Activated CD4-positive, alpha-beta T cell treated with anti-CD3 and anti-CD28 coated beads for 36 hours (primary cell): ENCODE data around the gene EHBP1. TPM values are rescaled to one million over a fixed set of nuclear protein-coding genes. Genes with fewer than 3 reads are reported as not detected.

Experiments
- ATAC-seq: fragments of 200-7000 bp; cut with Tn5 transposase; one replicate; pipeline ENCODE4 v1.10.0; 2021; ENCODE audit warnings: mild to moderate bottlenecking, moderate library complexity
- CTCF ChIA-PET: fragments of 350-600 bp; sonication (Branson Sonifier 250); formaldehyde crosslinking; loops from one replicate; lab custom pipeline; 2021; ENCODE audit warnings: antibody characterized with exemption; lab: Charles Lee
- POLR2A ChIA-PET: fragments of 350-600 bp; sonication (Branson Sonifier 250); formaldehyde crosslinking; loops from one replicate; lab custom pipeline; 2021; ENCODE audit warnings: antibody characterized with exemption, inconsistent platforms; lab: Charles Lee
- DNase-seq: peaks from one replicate; pipeline ENCODE4 v3.0.0-alpha.2; 2020
- H3K27ac Mint-ChIP-seq: one replicate; pipeline ENCODE4 v1.8.0; 2021; ENCODE audit warnings: mixed read lengths
- H3K27me3 Mint-ChIP-seq: one replicate; pipeline ENCODE4 v1.8.0; 2021; ENCODE audit warnings: mixed read lengths
- H3K36me3 Mint-ChIP-seq: one replicate; pipeline ENCODE4 v1.8.0; 2021; ENCODE audit warnings: low read depth, mixed read lengths
- H3K4me1 Mint-ChIP-seq: one replicate; pipeline ENCODE4 v1.8.0; 2021; ENCODE audit warnings: mixed read lengths
- H3K4me3 Mint-ChIP-seq: one replicate; pipeline ENCODE4 v1.8.0; 2021; ENCODE audit warnings: mild to moderate bottlenecking, moderate library complexity, mixed read lengths
- H3K9me3 Mint-ChIP-seq: one replicate; pipeline ENCODE4 v1.8.0; 2021; ENCODE audit warnings: low read depth, mixed read lengths
- intact Hi-C, 2 experiments: fragments of 100-400 bp; cut with DNase I in 1 of 2; cut with micrococcal nuclease in 1 of 2; formaldehyde crosslinking; loops; one replicate each; pipeline versions ENCODE4 v1.14.2 to v1.15.1; 2022 to 2024; cut with DNase I, micrococcal nuclease
- total RNA-seq, 2 experiments: library from RNA; stranded (reverse); gene quantifications; one replicate each; pipeline ENCODE4 v1.2.3, GENCODE V29; 2021

The EHBP1 gene
- total RNA-seq, 2 experiments from 2014 or later: 27.3 to 28.5 TPM

- ChIA-PET POLR2A (no interaction called here), CTCF (interaction anchor here (0.7 to 3.4 kb wide), 2 partner anchors 10 kb away, joined by 4 to 19 read pairs; no protein-coding TSS in a partner anchor)
- Mint-ChIP-seq H3K36me3 (peaks cover 4% of the 10 kb centered on the region), H3K9me3 (no peaks in the 10 kb centered on the region), H3K27me3 (no peaks in the 10 kb centered on the region), H3K4me3 (no peak overlapping the region), H3K27ac (no peak overlapping the region), H3K4me1 (peaks cover 20% of the 10 kb centered on the region)
- intact Hi-C loops: loop anchor here (5.0 to 10.0 kb wide), 4 partner anchors 266 to 701 kb away; partner anchors contain the start of gene OTX1 (in 2 of the 2)
- ATAC-seq: no peak
- DNase-seq: no peak
Observed at GRCh38 chr2:62785810-62786597, 80.5 kb downstream of the EHBP1 start.

DNA sequence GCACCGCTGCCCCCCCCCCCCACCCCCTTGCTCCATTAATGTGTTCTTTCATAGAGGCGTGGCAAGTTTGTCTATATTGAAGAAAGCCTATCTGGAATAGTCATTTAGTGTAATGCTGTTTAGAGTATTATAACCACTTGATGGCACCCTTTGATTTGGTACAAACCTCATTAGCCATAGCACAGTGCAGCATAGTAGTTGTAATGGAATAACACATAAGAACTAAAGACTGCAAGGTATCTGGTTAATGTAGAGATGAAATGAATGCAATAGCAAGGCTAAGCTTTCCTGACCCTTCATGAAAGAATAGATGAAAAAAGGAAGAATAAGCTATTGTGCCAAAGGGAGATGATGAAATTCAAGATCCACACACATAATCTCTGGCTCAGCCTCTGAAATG lies 81.9 kb downstream of the EHBP1 start:
- ChIA-PET POLR2A (no interaction called here), CTCF (interaction anchor here (0.7 to 3.4 kb wide), 3 partner anchors 9 to 12 kb away, joined by 3 to 19 read pairs (median 5); no protein-coding TSS in a partner anchor)
- H3K4me1 Mint-ChIP-seq: peaks cover 20% of the 10 kb centered on the region
- H3K9me3 Mint-ChIP-seq: no peaks in the 10 kb centered on the region
- no peaks in the 10 kb centered on the region for H3K27me3 Mint-ChIP-seq
- intact Hi-C loops: loop anchor here (1.0 to 10.0 kb wide), 6 partner anchors 236 to 700 kb away; partner anchors contain the start of gene OTX1 (in 2 of the 2)
- H3K27ac Mint-ChIP-seq: no peak overlapping the region
- ATAC-seq: peak; percentile 65
- no peak overlapping the region for H3K4me3 Mint-ChIP-seq
- peaks cover 4% of the 10 kb centered on the region for H3K36me3 Mint-ChIP-seq
- no peak for DNase-seq

- Mint-ChIP-seq H3K9me3 (no peaks in the 10 kb centered on the region), H3K27me3 (no peaks in the 10 kb centered on the region), H3K4me3 (no peak overlapping the region), H3K27ac (no peak overlapping the region), H3K36me3 (no peaks in the 10 kb centered on the region), H3K4me1 (peaks cover 20% of the 10 kb centered on the region)
- ChIA-PET CTCF (no interaction called here), POLR2A (no interaction called here)
- intact Hi-C loops: loop anchor here (5.0 to 10.0 kb wide), 4 partner anchors 263 to 698 kb away; partner anchors contain the start of gene OTX1 (in 2 of the 2)
- no peak for DNase-seq
- ATAC-seq: no peak
Observed at GRCh38 chr2:62789518-62789917, 84.0 kb downstream of the EHBP1 start.

GRCh38 chr2:62789918-62790317 lies 84.4 kb downstream of the EHBP1 start:
- Mint-ChIP-seq H3K36me3 (no peaks in the 10 kb centered on the region), H3K4me3 (no peak overlapping the region), H3K27me3 (no peaks in the 10 kb centered on the region), H3K27ac (no peak overlapping the region), H3K4me1 (peaks cover 20% of the 10 kb centered on the region), H3K9me3 (no peaks in the 10 kb centered on the region)
- ChIA-PET CTCF (no interaction called here), POLR2A (no interaction called here)
- intact Hi-C loops: loop anchor here (5.0 to 10.0 kb wide), 5 partner anchors 262 to 752 kb away; partner anchors contain the start of gene OTX1 (in 2 of the 2)
- ATAC-seq (no peak), DNase-seq (no peak)

DNA sequence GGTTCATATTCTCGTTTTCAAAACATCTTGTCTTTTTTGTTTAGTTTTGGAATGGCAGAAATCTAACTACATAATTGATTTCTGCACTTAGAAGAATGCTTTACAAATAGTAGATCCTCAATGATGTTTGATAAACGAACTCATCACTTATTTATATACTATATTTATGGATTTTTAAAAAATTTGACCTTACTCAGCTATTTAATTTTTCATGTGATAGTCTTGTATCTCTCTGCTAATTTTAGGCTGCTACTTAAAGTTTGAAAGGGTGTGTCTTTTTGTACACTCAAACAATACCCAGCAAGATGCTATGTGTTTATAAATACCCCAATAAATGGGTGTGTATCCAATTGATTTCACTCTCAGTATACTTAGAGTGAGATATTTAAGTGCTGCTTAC lies 86.9 kb downstream of the EHBP1 start:
- no peak for DNase-seq
- ChIA-PET CTCF (no interaction called here), POLR2A (no interaction called here)
- no peaks in the 10 kb centered on the region for H3K27me3 Mint-ChIP-seq
- H3K36me3 Mint-ChIP-seq: no peaks in the 10 kb centered on the region
- no peak overlapping the region for H3K4me3 Mint-ChIP-seq
- intact Hi-C loops: loop anchor here in 1 of 2 experiments (5.0 kb wide), 1 partner anchor 750 kb away; no protein-coding TSS in a partner anchor
- no peak for ATAC-seq
- peaks cover 5% of the 10 kb centered on the region for H3K4me1 Mint-ChIP-seq
- H3K27ac Mint-ChIP-seq: no peak overlapping the region
- no peaks in the 10 kb centered on the region for H3K9me3 Mint-ChIP-seq

GRCh38 chr2:62793213-62793612 lies 87.7 kb downstream of the EHBP1 start:
- POLR2A ChIA-PET: no interaction called here
- Mint-ChIP-seq H3K27ac (no peak overlapping the region), H3K4me1 (peaks cover 5% of the 10 kb centered on the region), H3K36me3 (no peaks in the 10 kb centered on the region), H3K4me3 (no peak overlapping the region), H3K27me3 (no peaks in the 10 kb centered on the region), H3K9me3 (no peaks in the 10 kb centered on the region)
- intact Hi-C loops: loop anchor here in 1 of 2 experiments (5.0 kb wide), 1 partner anchor 749 kb away; no protein-coding TSS in a partner anchor
- no peak for ATAC-seq
- CTCF ChIA-PET: no interaction called here
- no peak for DNase-seq

DNA sequence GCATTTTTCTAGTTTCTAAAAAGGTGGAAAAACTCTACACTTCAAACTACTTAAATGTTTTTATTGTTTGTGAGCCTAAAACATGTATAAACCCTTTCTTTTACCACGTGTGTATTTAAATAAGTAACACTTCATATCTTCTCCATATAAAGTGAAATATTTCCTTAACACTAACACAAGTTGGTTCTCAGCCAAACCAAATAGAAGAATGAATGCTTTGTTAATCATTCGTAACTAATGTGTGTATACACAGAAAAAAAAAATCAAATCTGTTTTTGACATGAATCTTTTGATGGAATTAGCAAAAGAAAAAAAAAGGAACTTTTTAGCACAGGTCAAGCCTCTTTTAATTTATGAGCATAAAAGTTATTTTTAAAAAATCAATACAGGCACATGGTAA lies 89.3 kb downstream of the EHBP1 start:
- Mint-ChIP-seq H3K36me3 (no peaks in the 10 kb centered on the region), H3K27me3 (no peaks in the 10 kb centered on the region), H3K27ac (no peak overlapping the region), H3K4me3 (no peak overlapping the region), H3K9me3 (no peaks in the 10 kb centered on the region), H3K4me1 (peaks cover 5% of the 10 kb centered on the region)
- intact Hi-C loops: loop anchor here in 1 of 2 experiments (5.0 kb wide), 1 partner anchor 748 kb away; no protein-coding TSS in a partner anchor
- ChIA-PET CTCF (no interaction called here), POLR2A (no interaction called here)
- DNase-seq: no peak
- ATAC-seq: no peak

DNA sequence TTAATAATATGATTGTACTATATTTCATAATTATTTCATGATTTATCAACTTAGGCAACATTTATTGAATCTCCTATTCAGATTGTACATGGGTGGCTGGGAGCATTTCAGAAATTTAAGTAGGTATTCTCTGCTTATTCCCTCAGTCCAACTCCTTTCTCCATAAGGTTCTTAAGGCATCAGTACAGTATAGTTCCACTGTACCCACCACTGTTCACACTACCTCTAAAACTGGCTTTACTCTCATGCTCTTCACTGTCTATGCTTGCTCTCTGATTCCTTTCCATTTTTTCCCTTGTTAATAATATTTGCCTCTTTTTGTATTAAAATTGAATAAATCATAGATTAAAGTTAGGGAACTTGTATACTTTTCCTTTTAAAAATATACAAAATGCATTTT lies 89.8 kb downstream of the EHBP1 start:
- H3K4me1 Mint-ChIP-seq: peaks cover 9% of the 10 kb centered on the region
- DNase-seq: no peak
- no peaks in the 10 kb centered on the region for H3K9me3 Mint-ChIP-seq
- intact Hi-C loops: no loop called here
- no peak overlapping the region for H3K4me3 Mint-ChIP-seq
- ATAC-seq: no peak
- ChIA-PET CTCF (interaction anchor here (0.6 to 1.0 kb wide), 2 partner anchors 9 to 35 kb away, joined by 3 to 4 read pairs; no protein-coding TSS in a partner anchor), POLR2A (no interaction called here)
- H3K27ac Mint-ChIP-seq: no peak overlapping the region
- no peaks in the 10 kb centered on the region for H3K36me3 Mint-ChIP-seq
- H3K27me3 Mint-ChIP-seq: no peaks in the 10 kb centered on the region

DNA sequence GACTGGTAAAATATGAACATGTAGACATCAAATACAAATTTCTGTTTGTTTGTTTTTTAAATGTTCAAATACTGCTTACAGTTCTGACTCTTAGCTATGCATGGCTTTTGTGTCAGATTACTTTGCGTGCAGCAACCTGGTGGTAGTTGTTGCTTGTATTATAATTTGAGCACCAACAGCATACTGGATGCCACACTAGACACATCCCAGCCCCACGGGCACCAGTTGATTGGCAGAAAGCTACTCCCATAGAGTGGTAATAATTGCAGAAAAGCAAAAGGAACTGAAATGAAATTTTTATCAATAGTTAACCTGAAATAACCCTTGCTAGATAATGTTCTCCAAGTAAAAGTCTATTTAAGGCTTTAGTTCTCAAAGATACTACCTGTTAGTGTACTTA lies 91.6 kb downstream of the EHBP1 start:
- Mint-ChIP-seq H3K27ac (no peak overlapping the region), H3K4me3 (no peak overlapping the region), H3K9me3 (no peaks in the 10 kb centered on the region), H3K4me1 (peaks cover 22% of the 10 kb centered on the region), H3K27me3 (no peaks in the 10 kb centered on the region), H3K36me3 (no peaks in the 10 kb centered on the region)
- CTCF ChIA-PET: interaction anchor here (1.1 kb wide), 1 partner anchor 14 kb away, joined by 3 read pairs; no protein-coding TSS in a partner anchor
- no peak for ATAC-seq
- no peak for DNase-seq
- intact Hi-C loops: no loop called here
- POLR2A ChIA-PET: no interaction called here

- Mint-ChIP-seq H3K4me1 (peaks cover 23% of the 10 kb centered on the region), H3K36me3 (peaks cover 2% of the 10 kb centered on the region), H3K27me3 (no peaks in the 10 kb centered on the region), H3K27ac (no peak overlapping the region), H3K4me3 (no peak overlapping the region), H3K9me3 (no peaks in the 10 kb centered on the region)
- intact Hi-C loops: no loop called here
- DNase-seq (no peak), ATAC-seq (peak; percentile 58)
- POLR2A ChIA-PET: no interaction called here
- CTCF ChIA-PET: interaction anchor here (0.9 kb wide), 2 partner anchors 9 to 22 kb away, joined by 3 read pairs; no protein-coding TSS in a partner anchor
Observed at GRCh38 chr2:62800618-62801017, 95.1 kb downstream of the EHBP1 start.

DNA sequence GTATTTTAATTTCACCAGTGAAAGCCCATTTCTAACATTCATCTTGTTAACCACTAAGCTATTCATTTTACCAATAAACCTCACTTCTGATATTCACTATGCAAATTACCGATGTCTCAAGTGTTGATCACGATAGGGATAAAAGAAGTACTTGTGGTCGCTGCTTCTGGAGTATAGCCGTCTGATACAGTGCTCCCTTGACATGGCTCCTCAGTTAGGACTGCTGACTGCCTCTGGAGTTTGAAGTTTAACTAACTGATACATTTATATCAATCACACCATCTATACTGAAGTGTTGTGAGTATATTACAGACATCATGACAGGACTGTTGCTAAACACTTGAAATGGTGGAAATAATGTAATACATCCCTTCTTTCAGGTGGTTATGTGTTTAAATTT lies 95.6 kb downstream of the EHBP1 start:
- intact Hi-C loops: no loop called here
- Mint-ChIP-seq H3K9me3 (no peaks in the 10 kb centered on the region), H3K36me3 (peaks cover 6% of the 10 kb centered on the region), H3K4me1 (peaks cover 23% of the 10 kb centered on the region), H3K4me3 (no peak overlapping the region), H3K27ac (no peak overlapping the region), H3K27me3 (no peaks in the 10 kb centered on the region)
- DNase-seq (no peak), ATAC-seq (no peak)
- ChIA-PET CTCF (interaction anchor here (0.9 kb wide), 1 partner anchor 23 kb away, joined by 3 read pairs; no protein-coding TSS in a partner anchor), POLR2A (no interaction called here)
